HL-60/S4 treated with phorbol 12-myristate 13-acetate at 8.2 ng/mL for 4 days and 3 days (cell line): Measurements from ENCODE around the gene CSAG3.

Experiments used
- in situ Hi-C: fragments of 300-500 bp; cut with MboI; formaldehyde crosslinking; loops from 2 replicates; pipeline ENCODE4 v1.15.0; 2022; ENCODE audit warnings: low sequenced_read_pairs

CSAG3 gene

DNA sequence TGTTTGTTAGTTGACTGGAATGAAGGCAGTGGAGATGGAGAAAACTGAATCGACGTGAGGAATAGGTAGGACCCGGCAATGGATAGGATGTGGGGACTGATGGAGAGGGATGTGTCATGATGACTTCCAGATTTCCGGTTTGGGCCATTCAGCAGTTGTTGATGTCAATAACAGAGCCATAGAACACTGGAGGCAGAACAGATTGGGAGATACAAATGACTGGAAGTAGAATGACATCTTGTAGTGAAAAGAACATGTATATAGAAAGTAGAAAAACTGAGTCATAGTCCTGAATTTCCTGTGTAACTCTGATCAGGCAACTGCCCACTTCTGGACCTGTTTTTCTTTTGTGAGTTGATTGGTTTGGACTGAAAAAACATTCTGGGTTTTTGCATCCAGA is 47.0 kb downstream of the CSAG3 start:
- in situ Hi-C loops = no loop called here
